Ascending aorta (tissue), 2 donors: ENCODE measurements around the gene MMP1. TPM values are rescaled to one million over a fixed set of nuclear protein-coding genes. Genes with fewer than 3 reads are reported as not detected.

ENCODE experiments used
- DNase-seq, 2 donors: peaks; one replicate each; pipeline ENCODE4 v3.0.0-alpha.2; 2019; ENCODE audit warnings: low spot score in 2 of 2
- H3K27ac ChIP-seq, 2 donors: fragments of 200-600 bp; sonication (generic); one replicate each; pipeline ENCODE4 v1.5.1; 2016 to 2017; ENCODE audit warnings: mild to moderate bottlenecking in 1 of 2
- H3K27me3 ChIP-seq: fragments of 200-600 bp; sonication (generic); one replicate; pipeline ENCODE4 v1.5.1; 2017
- H3K36me3 ChIP-seq, 2 donors: fragments of 200-600 bp; sonication (generic); one replicate each; pipeline ENCODE4 v1.5.1; 2016
- H3K4me1 ChIP-seq, 2 donors: fragments of 200-600 bp; sonication (generic); one replicate each; pipeline ENCODE4 v1.5.1; 2016 to 2017; ENCODE audit warnings: mild to moderate bottlenecking in 1 of 2
- H3K4me3 ChIP-seq, 2 donors: fragments of 200-600 bp; sonication (generic); one replicate each; pipeline ENCODE4 v1.5.1; 2016 to 2017; ENCODE audit warnings: mild to moderate bottlenecking in 1 of 2
- H3K9me3 ChIP-seq, 2 donors: fragments of 200-600 bp; sonication (generic); one replicate each; pipeline ENCODE4 v1.5.1; 2016
- CTCF ChIP-seq, 3 experiments: fragments of 200-600 bp in 2 of 3; fragments of 450-650 bp in 1 of 3; sonication (generic) in 2 of 3; IDR thresholded peaks; one replicate each; pipeline ENCODE4 v1.5.1; 2016 to 2019; ENCODE audit warnings: antibody characterized with exemption in 3 of 3, mild to moderate bottlenecking in 1 of 3, moderate library complexity in 1 of 3
- intact Hi-C: fragments of 100-400 bp; cut with DNase I; formaldehyde crosslinking; loops from one replicate; pipeline ENCODE4 v1.15.1; 2023
- total RNA-seq: library from RNA; depleted of rRNA; stranded (reverse); fragments of >200 nt; gene quantifications from one replicate; pipeline ENCODE4 v1.1.0, GENCODE V29; 2016

Gene MMP1
- total RNA-seq, 1 donor from 2014 or later: not detected

DNA sequence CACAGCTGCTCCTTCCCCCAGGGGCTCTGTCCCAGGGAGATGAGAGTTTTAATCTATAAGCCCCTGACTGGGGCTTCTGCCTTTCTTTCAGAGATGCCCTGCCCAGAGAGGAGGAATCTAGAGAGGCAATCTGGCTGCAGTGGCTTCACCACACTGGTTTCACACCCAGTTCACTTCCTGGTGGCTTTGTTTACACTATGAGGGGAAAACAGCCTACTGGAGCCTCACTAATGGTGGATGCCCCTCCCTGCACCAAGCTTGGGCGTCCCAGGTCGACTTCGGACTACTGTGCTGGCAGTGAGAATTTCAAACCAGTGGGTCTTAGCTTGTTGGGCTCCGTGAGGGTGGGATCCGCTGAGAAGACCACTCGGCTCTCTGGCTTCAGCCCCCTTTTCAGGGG lies 21.5 kb upstream of the MMP1 start:
- no peak for TF ChIP-seq CTCF (IDR thresholded peaks at IDR 0.05)
- H3K9me3 ChIP-seq: no peaks in the 10 kb centered on the region
- no peak overlapping the region for H3K27ac ChIP-seq
- intact Hi-C loops: no loop called here
- no peak for DNase-seq
- no peak overlapping the region for H3K4me3 ChIP-seq
- no peaks in the 10 kb centered on the region for H3K27me3 ChIP-seq
- H3K4me1 ChIP-seq: no peaks in the 10 kb centered on the region
- no peaks in the 10 kb centered on the region for H3K36me3 ChIP-seq

GRCh38 chr11:102813484-102813883 lies 15.5 kb upstream of the MMP1 start:
- DNase-seq: no peak
- H3K27ac ChIP-seq: no peak overlapping the region
- no peak for TF ChIP-seq CTCF (IDR thresholded peaks at IDR 0.05)
- H3K27me3 ChIP-seq: no peaks in the 10 kb centered on the region
- intact Hi-C loops: no loop called here
- H3K4me1 ChIP-seq: no peaks in the 10 kb centered on the region
- H3K4me3 ChIP-seq: no peak overlapping the region
- no peaks in the 10 kb centered on the region for H3K9me3 ChIP-seq
- H3K36me3 ChIP-seq: no peaks in the 10 kb centered on the region

DNA sequence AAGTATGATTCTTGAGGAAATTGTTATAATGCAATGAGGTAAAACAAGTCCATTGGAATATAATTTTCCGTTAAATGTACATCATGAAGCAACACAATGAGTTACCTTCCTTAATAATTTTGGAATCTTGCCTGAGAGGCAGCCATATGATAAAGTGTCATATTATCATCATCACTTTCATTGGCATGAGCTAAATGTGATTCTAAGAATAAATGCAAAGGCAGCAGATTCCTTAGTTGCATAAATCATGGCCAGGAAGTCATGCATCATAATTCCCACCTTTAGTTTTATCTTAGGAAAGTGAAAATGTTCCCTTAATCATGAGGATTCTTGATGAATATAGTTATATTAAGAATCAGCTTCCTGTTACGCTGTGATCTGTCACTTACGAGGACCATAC lies 14.2 kb upstream of the MMP1 start:
- Histone ChIP-seq H3K4me1 (no peaks in the 10 kb centered on the region), H3K4me3 (no peak overlapping the region), H3K27ac (no peak overlapping the region), H3K36me3 (no peaks in the 10 kb centered on the region), H3K9me3 (no peaks in the 10 kb centered on the region), H3K27me3 (no peaks in the 10 kb centered on the region)
- no peak for DNase-seq
- TF ChIP-seq CTCF (IDR thresholded peaks at IDR 0.05): no peak
- intact Hi-C loops: no loop called here

GRCh38 chr11:102810950-102811660 lies 13.1 kb upstream of the MMP1 start:
- no peak overlapping the region for H3K4me3 ChIP-seq
- no peaks in the 10 kb centered on the region for H3K9me3 ChIP-seq
- H3K27ac ChIP-seq: no peak overlapping the region
- H3K4me1 ChIP-seq: no peaks in the 10 kb centered on the region
- no peaks in the 10 kb centered on the region for H3K27me3 ChIP-seq
- intact Hi-C loops: no loop called here
- no peak for DNase-seq
- TF ChIP-seq CTCF (IDR thresholded peaks at IDR 0.05): peak in 1 of 3 experiments; percentile 18
- H3K36me3 ChIP-seq: no peaks in the 10 kb centered on the region

DNA sequence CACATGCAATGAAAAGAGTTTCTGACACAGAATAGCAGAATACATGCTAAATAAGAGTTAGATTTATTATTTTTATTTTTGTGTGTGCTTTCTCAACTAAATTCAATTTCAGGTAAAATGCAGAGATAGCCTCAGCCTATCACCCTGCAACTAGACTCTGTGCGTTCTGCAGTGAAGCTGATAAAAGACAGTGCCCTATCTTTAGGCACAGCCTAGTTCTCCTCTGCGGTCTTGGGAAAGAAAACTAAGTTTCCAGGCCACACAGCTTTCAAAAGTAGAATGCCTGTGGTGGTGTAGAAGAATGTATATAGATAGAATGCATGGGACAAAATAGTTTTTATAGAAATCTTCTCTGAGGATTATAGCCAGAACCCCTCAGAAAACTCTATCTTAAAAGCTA lies 12.0 kb upstream of the MMP1 start:
- Histone ChIP-seq H3K27ac (no peak overlapping the region), H3K9me3 (no peaks in the 10 kb centered on the region), H3K4me1 (no peaks in the 10 kb centered on the region), H3K4me3 (no peak overlapping the region), H3K27me3 (no peaks in the 10 kb centered on the region), H3K36me3 (no peaks in the 10 kb centered on the region)
- intact Hi-C loops: no loop called here
- no peak for DNase-seq
- TF ChIP-seq CTCF (IDR thresholded peaks at IDR 0.05): no peak

- H3K4me1 ChIP-seq: no peaks in the 10 kb centered on the region
- H3K27me3 ChIP-seq: no peaks in the 10 kb centered on the region
- intact Hi-C loops: no loop called here
- H3K9me3 ChIP-seq: no peaks in the 10 kb centered on the region
- H3K4me3 ChIP-seq: no peak overlapping the region
- H3K36me3 ChIP-seq: no peaks in the 10 kb centered on the region
- no peak overlapping the region for H3K27ac ChIP-seq
- no peak for DNase-seq
- TF ChIP-seq CTCF (IDR thresholded peaks at IDR 0.05): no peak
Measured at GRCh38 chr11:102807921-102808320, 10.0 kb upstream of the MMP1 start.
